Omental fat pad (tissue), 4 donors: ENCODE results near the gene EWSR1. TPM values are rescaled to one million over a fixed set of nuclear protein-coding genes. Genes with fewer than 3 reads are reported as not detected.

ENCODE experiments used
- ATAC-seq: fragments of 150-250 bp; one replicate; pipeline ENCODE4 v1.9.1; 2016; ENCODE audit warnings: mild to moderate bottlenecking, moderate library complexity; ENCODE audit not compliant: low FRiP score
- DNase-seq: peaks from one replicate; pipeline ENCODE4 v3.0.0-alpha.2; 2019; ENCODE audit warnings: low spot score
- CTCF ChIP-seq, 3 donors: fragments of 450-650 bp; IDR thresholded peaks; one replicate each; pipeline ENCODE4 v1.5.1; 2016 to 2017; ENCODE audit warnings: antibody characterized with exemption in 3 of 3, mild to moderate bottlenecking in 3 of 3, moderate library complexity in 2 of 3
- total RNA-seq, 4 donors: library from RNA; depleted of rRNA; stranded (reverse); fragments of >200 nt; gene quantifications; one replicate each; pipeline ENCODE4 v1.1.0, GENCODE V29; 2016

Gene EWSR1
- total RNA-seq, 4 donors from 2014 or later: 190 to 274 (median 202) TPM

DNA sequence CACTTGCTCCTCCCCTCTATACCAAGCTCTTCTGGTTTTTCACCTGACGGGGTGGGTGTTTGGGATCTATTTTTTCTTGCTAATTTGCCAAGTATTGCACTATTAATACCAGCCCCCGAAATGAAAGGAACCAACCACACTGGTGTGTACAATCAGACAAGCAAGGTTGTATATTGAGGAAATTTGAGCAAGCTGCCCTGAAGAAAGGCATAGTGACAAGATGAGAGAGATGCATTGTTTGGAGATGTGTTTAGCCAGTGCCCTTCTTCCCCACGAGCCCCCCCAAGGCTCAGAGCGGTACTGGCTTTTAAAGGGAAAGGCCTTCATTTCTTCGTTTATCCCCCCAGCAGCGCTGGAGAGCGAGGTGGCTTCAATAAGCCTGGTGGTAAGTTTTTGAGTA lies 23.1 kb downstream of the EWSR1 start:
- ATAC-seq (no peak), DNase-seq (no peak)
- TF ChIP-seq CTCF (IDR thresholded peaks at IDR 0.05): no peak

DNA sequence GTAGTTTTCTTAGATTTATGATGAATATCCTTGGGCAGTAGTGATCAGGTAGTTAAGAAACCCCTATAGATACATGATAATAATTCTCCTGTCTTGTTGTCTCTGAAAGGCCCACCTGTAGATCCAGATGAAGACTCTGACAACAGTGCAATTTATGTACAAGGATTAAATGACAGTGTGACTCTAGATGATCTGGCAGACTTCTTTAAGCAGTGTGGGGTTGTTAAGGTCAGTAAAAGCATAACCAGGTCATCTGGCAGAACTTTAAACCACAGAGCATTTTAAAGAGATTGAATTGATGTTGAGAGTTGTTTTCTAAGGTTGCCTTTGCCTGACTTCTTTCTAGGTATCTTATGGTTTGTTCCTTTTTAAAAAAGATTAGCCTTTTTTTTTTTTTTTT lies 24.3 kb downstream of the EWSR1 start:
- DNase-seq (no peak), ATAC-seq (no peak)
- TF ChIP-seq CTCF (IDR thresholded peaks at IDR 0.05): no peak

GRCh38 chr22:29298641-29299040 lies 30.6 kb downstream of the EWSR1 start:
- ATAC-seq (no peak), DNase-seq (no peak)
- TF ChIP-seq CTCF (IDR thresholded peaks at IDR 0.05): no peak

GRCh38 chr22:29299136-29299900 lies 31.2 kb downstream of the EWSR1 start:
- no peak for DNase-seq
- no peak for ATAC-seq
- no peak for TF ChIP-seq CTCF (IDR thresholded peaks at IDR 0.05)

DNA sequence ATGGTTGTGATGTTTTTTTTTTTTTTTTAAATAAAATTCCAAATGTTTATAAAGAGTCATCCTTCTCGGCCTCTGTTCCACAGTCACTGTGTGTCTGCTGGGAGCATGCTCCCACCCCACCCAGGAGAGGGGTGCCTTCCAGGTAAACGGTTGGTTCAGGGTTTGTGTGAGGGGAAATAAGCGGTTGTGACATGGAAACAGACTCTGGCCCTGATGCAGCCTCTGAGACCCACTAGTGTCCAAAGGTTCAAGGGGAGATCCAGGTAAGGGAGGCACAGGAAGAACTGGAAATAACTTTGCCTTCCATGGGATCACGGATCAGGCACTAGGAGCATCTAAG lies 32.4 kb downstream of the EWSR1 start:
- TF ChIP-seq CTCF (IDR thresholded peaks at IDR 0.05): no peak
- DNase-seq: no peak
- ATAC-seq: no peak

DNA sequence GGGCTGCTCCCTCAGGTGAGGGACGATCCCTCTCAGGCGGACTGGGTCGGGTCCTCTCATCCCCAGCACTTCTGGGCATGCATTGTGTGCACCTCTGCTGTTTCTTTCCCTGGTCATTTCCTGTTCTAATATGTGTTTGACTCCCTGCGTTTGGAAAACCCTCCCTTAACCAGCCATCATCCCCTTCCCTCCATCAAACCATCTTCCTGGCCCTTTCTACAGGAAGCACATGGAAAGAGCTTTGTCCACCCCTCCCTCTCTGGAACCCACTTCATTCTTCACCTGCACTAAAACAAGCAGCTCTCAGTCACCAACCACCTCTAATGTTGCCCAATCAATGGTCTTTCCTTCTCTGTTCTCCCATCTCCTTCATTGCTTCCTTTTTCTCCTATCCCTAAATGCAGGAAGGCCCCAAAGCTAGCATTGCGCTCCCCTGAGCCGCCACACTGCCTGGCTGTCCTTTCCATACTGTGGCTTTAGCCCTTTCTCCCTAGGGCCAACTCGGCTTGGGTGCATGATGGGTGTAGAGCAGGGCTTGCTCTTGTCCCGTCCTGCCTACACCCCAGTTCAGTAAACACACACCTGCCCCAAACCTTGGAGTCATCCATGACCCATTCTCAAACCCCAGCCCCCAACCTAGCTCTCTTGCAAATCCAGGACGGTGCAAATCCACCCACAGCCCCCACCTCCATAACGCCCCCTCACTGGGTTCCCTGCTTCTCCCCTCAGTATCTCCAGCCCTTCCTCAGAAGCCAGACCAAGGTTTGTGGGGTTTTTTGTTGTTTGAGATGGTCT lies 32.9 kb downstream of the EWSR1 start:
- no peak for TF ChIP-seq CTCF (IDR thresholded peaks at IDR 0.05)
- DNase-seq (no peak), ATAC-seq (no peak)
